Medulla oblongata (tissue), 1 donor: ENCODE results near the gene WSCD1.

ENCODE experiments used
- DNase-seq: peaks from one replicate; pipeline ENCODE4 v3.0.0-alpha.2; 2015; ENCODE audit errors: extremely low spot score

The WSCD1 gene

DNA sequence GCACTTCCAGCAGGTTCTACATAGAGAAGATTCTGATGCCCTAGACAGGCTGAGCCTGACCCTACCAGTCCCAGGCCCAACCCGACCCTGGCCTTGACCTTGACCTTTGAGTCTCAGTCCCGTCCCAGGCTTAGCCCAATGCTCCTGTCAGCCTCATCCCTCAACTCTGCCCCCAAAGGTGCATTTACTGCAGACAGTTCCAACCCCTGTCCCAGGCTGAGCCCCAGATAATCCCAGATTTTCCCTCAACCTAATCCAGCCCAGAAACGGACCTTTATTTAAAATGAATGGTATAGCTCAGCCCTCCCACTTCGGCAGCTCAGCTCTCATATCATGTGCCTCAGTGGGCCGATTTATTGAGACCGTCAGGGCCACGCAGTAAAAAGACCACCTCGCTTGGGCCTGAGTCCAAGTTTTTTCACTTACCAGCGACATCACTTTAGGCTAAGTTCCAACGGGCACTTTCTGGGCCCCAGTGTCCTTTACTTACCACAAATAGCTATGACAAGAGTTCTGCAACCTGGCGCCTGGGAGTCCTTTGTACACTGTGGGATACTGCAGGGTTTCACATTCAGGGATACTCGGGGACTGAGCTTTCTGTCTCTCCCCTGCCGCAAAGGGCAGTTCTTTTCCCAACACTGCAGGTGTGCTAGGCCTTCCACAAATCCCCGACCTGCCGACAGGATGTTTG lies 89.5 kb downstream of the WSCD1 start:
- no peak for DNase-seq

DNA sequence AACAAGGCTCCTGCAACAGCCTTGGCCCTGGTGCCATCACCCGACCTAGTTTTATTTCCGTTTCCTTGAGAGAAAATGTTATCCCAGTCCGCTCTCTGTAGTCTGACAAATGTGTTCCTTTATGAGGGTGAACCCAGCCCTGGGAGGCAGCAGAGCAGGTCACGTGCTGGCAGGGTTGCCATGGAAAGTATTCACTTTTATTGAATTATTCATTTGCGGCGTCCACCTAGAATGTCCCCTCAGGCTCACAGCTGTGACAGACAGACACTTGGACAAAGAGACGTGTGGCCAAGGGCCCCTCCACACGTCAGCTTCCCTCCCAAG lies 90.0 kb downstream of the WSCD1 start:
- DNase-seq = no peak

DNA sequence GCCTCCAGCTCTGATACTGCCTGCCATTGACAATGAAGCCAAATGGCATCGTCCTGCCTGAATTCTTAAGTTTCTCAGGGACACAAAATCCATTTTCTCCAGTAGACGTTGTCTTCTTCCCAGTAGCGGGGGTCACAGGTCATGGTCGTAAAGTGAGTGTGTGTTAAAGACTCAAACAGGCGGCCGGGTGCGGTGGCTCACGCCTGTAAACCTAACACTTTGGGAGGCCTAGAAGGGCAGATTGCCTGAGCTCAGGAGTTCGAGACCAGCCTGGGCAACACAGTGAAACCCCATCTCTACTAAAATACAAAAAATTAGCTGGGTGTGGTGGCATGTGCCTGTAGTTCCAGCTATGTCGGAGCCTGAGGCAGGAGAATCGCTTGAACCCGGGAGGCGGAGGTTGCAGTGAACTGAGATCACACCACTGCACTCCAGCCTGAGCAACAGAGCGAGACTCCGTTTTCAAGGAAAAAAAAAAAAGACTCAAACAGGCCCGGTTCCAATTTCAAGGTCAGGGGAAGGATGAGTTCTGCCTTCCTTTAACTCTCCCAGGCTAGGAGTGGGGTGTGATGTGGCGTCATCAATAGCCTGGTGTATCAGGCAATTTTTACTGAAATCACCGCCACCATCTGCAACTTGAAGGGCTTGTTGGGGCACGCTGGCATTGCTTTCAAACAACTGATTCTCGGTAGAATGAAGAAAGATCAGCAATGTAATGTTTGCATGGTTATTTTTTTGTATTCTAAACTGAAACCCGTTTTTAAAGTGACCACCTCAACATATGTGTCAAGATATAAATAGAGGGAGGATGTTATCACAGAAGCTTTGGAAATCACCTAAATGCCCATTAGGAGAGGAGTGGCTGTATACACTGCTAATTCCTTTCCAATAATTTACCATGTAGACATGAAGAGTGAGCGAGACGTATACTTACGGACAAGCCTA lies 91.0 kb downstream of the WSCD1 start:
- no peak for DNase-seq

DNA sequence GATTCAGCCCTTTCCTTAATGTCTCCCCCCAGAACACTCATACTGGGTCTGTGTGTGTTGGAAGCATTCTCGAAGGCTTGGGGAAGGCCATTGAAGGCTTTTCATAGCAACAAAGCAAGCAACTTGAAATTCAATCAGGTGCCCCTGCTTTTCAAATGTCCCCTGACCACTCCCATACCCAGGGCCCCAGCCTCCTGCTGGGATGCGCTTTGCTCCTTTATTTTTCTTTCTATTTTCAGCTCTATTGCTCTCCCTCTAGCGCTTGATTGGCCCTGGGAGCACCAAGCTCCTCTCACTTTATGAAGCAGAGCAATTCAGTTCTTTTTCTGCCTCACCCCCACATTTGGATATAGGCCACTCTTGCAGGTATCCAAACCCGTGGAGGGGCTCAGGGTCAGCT lies 92.0 kb downstream of the WSCD1 start:
- DNase-seq = no peak

DNA sequence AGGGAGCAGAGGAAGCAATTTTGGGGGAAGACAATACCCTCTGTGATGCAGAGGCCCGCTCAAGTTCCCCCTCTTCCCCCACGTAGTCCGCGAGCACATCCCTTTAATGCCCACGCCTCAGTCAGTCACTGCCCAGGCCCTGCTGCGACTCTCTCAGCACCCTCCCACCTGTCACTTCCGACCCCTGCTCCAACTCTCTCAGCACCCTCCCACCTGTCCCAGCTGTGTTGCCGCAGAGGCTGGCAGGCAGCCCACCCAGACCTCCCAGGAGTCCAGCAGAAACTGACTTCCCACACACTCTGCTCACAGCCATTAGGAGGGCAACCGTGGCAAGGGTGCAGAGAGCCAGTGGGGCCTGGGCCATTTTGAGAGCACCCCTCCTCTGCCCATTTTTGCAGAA lies 92.7 kb downstream of the WSCD1 start:
- DNase-seq = no peak

DNA sequence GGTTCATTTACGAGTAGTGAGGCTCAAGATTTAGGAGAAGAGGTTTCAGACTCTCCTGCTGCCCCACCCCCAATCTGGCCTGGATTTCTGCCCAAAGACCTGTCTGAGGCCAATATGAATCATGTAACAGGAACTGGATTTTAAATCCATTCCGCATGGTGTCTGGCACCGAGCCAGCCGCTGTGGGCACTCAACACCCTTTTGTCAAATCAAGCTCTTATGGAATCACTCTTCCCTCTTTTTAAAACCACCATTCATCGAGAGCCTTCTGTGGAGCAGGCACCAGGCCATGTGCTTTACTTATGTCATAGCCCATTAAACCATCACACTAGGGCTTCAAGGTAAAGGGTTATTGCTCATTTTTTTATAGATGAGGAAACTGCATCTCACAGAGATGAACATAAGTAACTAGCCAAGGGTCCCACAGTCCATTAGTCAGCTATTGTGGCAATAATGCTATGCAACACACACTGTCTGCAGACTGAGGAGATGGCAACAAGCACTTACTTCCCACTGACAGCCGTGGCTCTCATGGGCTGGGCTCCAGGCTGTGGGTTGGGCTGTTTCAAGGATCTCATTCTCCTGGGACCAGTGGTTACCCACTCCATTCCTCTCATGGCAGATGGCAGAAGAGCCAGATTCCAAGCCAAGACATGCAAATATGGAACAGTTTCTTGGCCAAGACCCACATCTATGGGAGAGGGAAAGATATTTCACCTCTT lies 93.6 kb downstream of the WSCD1 start:
- DNase-seq = no peak

DNA sequence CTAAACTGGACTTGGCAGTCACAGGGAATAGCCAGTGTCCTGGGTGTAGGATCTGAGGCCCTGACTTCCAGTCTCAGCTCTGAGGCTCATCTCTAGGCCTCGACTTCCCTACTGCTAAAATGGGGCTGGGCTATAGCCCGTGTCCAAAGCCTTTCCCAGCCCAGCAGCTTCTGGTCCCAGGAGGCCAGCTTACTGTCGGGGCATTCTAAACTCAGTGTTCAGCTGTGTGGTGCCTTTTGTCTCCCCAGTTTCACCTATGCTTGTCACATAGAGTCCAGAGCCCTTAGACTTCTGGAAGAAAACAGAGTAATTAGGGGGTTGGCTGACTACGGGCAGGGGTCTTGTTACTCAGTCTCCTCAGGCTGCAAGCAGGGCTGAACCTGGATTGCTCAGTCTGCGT lies 94.8 kb downstream of the WSCD1 start:
- no peak for DNase-seq

DNA sequence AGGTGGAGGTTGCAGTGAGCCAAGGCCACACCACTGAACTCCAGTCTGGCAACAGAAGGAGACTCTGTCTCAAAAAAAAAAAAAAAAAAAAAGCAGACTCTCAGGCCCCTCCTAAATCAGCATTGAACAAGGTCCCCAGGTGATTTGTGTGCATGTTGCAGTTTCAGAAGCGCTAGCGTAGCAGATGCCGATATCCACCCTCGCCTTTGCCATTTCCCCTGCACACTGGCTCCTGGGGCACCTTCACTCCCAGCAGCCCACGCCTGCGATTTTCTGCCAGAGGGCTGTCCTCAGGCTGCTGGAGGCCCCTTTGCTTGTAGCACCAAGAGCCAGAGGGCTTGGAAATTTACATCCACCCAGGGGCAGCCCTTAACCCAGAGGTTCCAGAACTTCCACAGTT lies 95.6 kb downstream of the WSCD1 start:
- DNase-seq = no peak

DNA sequence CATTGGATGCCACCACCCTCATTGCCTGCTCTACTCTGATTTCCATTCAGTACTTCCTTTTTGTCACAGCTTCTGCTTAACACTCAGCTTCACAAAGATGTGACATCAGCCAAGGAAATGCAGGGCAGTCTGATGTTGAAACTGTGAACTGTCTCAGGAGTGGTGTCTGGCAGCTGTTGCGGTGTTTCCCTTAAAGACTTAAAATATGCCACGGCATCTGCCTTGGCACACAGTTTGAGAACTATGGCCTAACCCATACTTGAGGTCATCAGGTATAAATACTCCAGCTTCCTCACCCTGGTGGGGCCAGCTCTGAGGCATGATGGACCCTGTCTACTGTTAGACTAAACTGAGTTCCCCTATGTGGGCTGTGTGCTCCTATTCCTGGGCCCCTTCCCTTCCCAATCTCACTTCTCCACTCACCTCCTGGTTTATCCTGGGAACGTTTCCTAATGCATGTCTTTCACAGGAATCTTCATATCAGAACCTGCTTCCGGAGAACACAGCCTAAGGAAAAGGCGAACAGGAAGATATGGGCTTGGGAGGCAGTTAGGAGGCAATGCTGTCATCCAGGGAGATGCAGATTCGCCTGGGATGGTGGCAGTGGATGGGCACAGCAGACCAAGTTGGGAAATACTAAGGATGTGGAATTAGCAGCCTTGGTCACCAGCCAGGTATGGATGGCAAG lies 96.5 kb downstream of the WSCD1 start:
- DNase-seq = peak; percentile 8

DNA sequence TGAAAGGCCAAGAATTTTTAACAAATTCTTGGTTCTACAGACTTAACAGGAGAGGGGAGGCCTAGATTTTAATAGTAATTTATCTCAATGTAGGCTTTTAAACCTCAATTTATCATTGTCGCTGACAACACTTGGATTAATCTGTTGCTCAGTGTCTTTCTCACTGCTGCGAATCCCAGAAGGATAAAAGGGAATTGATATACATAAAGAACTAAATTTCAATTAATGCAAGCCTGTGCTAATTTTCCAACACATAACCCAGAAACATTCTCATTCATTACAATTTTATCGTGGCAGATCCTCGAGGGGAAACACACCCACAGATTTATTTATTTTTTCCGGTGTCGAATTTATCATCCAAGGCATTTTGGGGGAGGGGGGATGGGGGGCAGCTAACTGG lies 98.1 kb downstream of the WSCD1 start:
- no peak for DNase-seq

DNA sequence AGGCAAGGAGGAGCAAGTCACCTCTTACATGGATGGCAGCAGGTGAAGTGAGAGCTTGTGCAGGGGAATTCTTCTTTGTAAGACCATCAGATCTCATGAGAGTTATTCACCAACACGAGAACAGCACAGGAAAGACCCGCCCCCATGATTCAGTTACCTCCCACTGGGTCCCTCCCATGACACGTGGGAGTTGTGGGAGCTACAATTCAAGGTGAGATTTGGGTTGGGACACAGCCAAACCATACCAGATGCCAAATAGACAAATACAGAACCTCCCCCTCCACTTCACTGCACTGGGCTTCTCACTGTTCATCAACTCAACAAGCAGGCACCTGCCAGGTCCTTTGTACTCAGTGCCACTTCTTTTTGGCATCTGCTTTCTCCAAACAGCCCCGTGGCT lies 100.2 kb downstream of the WSCD1 start:
- DNase-seq = no peak

DNA sequence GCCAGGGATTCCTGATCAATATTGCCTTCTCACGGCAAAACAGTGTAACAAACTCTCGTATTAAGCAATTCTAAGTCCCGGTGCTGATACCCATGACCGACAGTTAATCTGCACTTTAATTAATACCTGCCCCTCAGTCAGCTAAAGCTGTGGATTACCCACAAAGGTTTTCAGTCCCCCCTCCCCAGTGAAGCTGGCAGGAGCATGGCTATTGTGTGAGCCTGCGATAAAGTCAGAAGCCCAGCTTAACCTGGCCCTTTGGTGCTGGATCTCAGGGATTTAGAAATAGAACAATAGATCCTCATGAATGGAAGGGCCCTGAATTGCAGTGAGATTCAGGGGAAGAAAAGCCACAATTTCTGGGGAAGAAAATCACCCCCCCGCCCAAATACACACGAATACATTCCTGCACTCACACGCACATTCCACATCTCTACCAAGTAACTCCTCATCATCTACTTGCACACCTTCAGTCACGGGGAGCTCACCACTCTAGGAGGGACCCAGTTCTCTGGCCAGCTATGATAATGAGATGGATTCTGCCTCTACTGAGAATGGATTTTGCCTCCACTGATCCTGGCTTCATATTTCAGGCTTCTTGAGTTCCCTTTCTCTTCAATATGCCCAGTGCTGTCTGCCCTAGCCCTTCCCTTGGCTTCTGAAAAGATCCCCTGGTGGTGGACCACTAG lies 102.6 kb downstream of the WSCD1 start:
- DNase-seq = no peak

DNA sequence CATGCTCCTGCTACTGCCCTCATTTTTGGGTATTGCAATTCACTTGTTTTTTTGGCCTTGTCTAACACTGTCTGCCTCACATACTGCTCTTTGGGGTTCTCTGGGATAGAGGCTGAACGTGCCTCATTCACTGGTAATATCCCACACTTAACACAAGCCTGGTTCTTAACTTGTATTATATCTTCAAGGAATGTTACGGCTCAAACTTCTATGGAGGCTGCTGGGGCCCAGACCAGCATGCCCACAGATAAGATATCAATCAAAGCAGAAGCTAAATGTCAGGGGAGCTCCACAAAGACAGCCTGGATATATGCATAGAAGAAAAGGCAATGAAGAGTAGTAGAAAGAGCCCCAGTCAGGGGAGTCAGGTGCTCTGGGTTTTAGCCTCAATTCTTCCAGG lies 103.5 kb downstream of the WSCD1 start:
- no peak for DNase-seq
